ENCODE results near the gene RASSF7.
"Not testable (repeated sequence)": the region's sequence is repeated elsewhere in the genome, so short reads cannot be mapped to it uniquely, and the experiment has no call there.

RASSF7 gene

GRCh38 chr11:560305-561147, at the start of gene RASSF7, which contains the start of gene LMNTD2:
RASSF7 (plus strand) TSS chr11:560970; CDS start chr11:561769, 799 bp downstream.
LMNTD2 (minus strand) TSS chr11:560738; CDS start chr11:560716, 22 bp downstream.
- DNase-seq (ENCODE audit: low spot score), result peak; percentile 99

DNA sequence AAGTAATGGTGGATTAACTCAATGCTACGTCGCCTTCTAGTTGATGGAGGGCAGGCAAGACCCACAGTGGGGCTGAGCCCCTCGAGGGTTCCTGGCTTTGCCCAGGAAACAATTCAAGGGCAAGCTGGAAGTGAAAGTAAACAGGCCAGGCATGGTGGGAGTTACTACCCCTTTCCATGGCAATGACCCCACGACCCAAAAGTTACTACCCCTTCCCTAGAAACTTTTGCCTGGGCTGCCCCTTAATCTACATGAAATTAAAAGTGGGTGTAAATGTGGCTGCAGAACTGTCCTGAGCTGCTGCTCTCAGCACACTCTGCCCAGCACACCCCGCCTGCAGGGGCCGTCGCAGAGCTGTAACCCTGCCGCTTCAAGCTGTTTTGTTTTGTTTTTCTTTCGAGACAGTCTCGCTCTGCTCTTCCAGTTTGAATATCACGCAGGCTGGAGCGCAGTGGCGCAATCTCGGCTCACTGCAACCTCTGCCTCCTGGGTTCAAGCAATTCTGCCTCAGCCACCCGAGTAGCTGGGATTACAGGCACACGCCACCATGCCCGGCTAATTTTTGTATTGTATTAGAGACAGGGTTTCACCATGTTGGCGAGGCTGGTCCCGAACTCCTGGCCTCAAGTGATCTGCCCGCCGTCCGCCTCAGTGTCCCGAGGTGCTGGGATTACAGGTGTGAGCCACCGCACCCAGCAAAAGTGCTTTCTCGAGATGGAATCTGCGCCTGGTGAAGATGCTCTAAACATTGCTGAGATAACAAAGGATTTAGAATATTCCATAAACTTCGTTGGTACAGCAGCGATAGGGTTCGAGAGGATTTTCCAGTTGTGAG, 47.8 kb upstream of the RASSF7 start:
- no peak for DNase-seq (ENCODE audit: low spot score)

- DNase-seq (ENCODE audit: low spot score), result no peak
Measured at GRCh38 chr11:514606-515005, 46.2 kb upstream of the RASSF7 start.

- DNase-seq (ENCODE audit: low spot score), result no peak
Measured at GRCh38 chr11:515131-515530, 45.6 kb upstream of the RASSF7 start.

DNA sequence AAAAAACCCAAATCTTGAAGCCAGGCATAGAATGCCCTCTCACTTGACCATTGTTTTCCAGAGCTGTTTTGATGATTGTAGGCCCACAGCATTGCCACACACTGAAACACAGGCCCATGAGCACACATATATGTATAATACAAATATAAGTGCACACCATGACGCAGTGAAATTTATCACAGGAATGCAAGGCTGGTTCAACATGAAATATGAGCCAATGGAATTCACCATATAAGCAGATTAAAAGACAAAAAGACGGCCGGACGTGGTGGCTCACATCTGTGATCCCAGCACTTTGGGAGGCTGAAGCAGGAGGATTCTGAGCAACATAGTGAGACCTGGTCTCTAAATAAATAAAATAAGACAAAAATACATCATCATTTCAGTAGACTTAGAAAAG, 44.4 kb upstream of the RASSF7 start:
- DNase-seq (ENCODE audit: low spot score), result no peak

- not testable (repeated sequence) for DNase-seq (ENCODE audit: low spot score)
Measured at GRCh38 chr11:516918-517685, 43.7 kb upstream of the RASSF7 start.

- DNase-seq (ENCODE audit: low spot score), result peak; percentile 91
Measured at GRCh38 chr11:518463-519202, 42.1 kb upstream of the RASSF7 start.

GRCh38 chr11:520428-521176, 40.2 kb upstream of the RASSF7 start:
- no peak for DNase-seq (ENCODE audit: low spot score)

DNA sequence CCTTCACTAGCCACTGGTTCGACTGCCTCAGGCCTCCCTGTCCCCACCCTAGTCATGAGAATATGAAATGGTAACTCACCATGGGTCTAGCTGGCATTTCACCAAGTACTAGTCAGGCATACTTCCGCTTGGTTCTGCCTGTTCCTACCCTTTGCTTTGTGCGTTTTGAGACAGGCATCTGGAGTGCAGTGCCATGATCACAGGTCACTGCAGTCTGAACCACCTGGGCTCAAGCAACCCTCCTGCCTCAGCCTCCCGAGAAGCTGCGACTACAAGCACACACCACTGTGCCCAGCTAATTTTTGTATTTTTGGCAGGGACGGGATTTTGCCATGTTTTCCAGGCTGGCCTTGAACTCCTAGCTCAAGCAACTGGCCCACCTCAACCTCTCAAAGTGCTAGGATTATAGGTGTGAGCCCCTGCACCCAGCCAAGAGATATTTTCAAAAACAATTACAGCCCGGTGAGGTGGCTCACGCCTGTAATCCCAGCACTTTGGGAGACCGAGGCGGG, 39.5 kb upstream of the RASSF7 start:
- no peak for DNase-seq (ENCODE audit: low spot score)

- no peak for DNase-seq (ENCODE audit: low spot score)
Measured at GRCh38 chr11:526192-526591, 34.6 kb upstream of the RASSF7 start.

DNA sequence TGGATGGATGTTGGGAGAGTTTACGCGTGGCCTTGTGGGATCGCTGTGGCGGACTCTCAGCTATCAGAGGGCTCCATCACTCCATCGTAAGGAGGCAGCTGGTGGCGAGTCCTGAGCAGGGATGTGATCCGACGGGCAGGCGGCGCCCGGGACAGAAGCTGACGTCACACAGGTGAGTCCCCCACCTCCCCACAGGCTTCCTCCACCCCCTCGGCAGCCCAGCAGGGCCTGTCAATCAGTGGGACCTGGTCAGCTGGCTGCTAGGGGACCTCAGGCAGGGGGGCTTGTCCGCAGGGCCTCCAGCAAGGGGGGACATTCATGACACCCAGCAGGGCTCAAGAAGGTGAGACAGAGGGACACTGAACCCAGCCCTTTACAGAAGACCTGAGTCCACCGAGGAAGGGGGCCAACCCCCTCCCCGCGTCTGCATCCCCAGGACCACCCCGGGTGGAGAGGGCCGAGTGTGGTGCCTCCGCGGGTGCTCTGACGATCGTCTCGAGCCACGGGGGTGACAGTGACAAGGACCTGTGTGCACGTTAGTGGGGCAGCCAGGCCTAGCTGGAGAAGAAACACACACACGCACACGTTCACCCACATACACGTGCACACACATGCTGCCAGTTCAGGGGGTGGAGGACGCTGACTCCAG, 32.5 kb upstream of the RASSF7 start:
- DNase-seq (ENCODE audit: low spot score), result no peak

DNA sequence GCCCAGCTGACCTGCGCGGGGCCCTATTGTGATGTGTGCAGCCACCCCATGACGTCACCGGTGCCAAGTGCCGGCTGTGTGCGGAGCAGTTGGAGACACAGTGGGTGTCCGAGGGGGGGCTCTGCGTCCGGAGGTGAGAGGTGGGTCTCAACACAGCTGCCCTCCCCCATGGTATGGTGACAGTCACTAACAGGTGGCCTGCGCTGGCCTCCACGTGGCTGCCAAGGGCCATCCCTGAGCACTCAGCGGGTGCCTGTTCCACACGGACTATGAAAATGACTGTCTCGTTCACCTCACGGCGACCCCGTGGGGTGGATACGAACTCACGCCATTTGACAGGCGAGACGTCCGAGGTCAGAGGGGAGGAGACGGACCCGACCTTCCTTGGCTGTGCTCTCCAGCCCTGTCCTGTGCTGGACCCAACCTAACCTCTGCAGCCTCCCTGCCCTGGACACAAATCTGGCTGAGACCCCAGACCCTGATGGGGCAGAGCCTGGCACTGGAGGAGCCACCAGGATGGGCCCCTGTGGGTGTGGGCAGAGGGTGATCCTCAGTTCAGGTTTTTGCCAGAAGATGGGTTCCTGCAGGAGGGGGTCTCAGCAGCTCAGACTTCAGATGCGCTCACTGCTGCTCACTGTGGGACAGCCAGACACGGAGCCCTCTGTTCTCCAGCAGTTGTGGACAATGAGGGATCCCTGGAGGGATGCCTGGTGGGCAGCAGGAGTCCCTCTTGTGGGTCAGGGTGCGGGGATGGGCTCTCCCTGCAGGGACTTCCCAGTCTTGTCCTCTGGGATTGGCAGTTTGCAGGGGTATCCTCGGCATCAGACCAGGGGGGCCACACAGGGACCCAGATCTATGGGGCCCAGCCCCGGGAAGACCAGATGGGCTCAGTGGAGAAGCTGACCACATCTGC, 31.7 kb upstream of the RASSF7 start:
- DNase-seq (ENCODE audit: low spot score), result no peak

- no peak for DNase-seq (ENCODE audit: low spot score)
Measured at GRCh38 chr11:529728-530411, 30.9 kb upstream of the RASSF7 start.

GRCh38 chr11:530960-531831, 29.6 kb upstream of the RASSF7 start:
- DNase-seq (ENCODE audit: low spot score), result no peak

DNA sequence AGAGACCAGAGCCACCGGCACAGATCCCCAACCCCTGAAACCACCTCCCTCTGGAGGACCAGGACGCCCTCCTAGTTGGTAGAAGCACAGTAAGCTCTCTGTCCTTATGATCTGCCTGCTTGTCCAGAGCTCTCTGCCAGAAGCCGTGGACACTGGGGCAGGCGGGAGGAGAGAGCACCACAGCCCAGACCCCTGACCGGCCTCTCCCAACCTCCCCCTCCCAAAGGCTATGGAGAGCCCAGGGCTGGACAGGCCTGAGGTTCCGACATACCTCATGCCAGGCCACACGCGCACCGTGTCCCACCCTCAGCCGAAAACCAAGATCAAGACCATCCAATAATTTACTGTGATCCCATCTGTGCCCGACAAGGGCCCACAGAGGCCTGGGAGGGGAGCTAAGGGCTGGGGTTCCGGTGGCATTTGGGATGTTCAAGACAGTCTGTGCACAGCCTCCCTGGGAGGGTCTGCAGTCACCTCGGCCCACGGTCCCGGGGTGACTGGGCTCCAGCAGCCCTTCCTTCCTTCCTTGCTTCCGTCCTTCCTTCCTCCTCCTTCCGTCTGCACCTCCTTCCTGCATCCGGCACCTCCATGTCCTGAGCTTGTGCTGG, 28.7 kb upstream of the RASSF7 start:
- no peak for DNase-seq (ENCODE audit: low spot score)

DNA sequence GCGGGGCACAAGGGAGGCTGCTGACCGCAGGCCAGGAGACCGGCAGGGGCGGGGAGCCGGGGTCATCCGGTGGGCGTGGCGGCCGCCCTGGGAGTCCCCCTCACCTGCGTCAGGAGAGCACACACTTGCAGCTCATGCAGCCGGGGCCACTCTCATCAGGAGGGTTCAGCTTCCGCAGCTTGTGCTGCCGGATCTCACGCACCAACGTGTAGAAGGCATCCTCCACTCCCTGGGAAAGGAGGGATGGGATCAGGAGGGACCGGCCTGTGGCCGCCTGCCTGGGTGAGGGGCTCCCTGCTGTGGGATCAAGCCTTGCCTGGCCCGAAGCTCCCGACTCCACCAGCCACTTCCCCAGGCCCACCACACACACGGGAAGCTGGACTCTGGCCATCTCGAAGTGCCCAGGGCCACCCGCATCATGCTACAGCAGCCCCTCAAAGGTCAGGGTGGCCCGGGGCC, 28.2 kb upstream of the RASSF7 start:
- no peak for DNase-seq (ENCODE audit: low spot score)
